KMS-11 (cell line): ENCODE measurements around the gene OR8G1.

Experiments used
- H2AFZ ChIP-seq: fragments of 200-600 bp; sonication (generic); 2 replicates; pipeline ENCODE4 v1.6.1; 2016; ENCODE audit warnings: antibody characterized with exemption, mixed run types, low read depth
- H3K27ac ChIP-seq: fragments of 200-600 bp; sonication (generic); 2 replicates; pipeline ENCODE4 v1.6.1; 2016; ENCODE audit warnings: mild to moderate bottlenecking, mixed run types
- H3K27me3 ChIP-seq: fragments of 200-600 bp; sonication (generic); 2 replicates; pipeline ENCODE4 v1.6.1; 2017; ENCODE audit warnings: mild to moderate bottlenecking, low read depth, mixed run types, moderate library complexity; ENCODE audit not compliant: insufficient read depth
- H3K36me3 ChIP-seq: fragments of 200-600 bp; sonication (generic); 2 replicates; pipeline ENCODE4 v1.6.1; 2017; ENCODE audit warnings: mild to moderate bottlenecking, mixed run types; ENCODE audit not compliant: insufficient read depth
- H3K4me1 ChIP-seq: fragments of 200-600 bp; sonication (generic); 2 replicates; pipeline ENCODE4 v1.6.1; 2016; ENCODE audit warnings: mild to moderate bottlenecking, low read depth, mixed run types; ENCODE audit not compliant: poor library complexity, severe bottlenecking
- H3K4me2 ChIP-seq: fragments of 200-600 bp; sonication (generic); 2 replicates; pipeline ENCODE4 v1.7.0; 2016; ENCODE audit warnings: mild to moderate bottlenecking, mixed run types
- H3K4me3 ChIP-seq: fragments of 200-600 bp; sonication (generic); IDR thresholded peaks from 2 replicates; pipeline ENCODE4 v1.6.1; 2017; ENCODE audit warnings: low read depth, low read length, mixed read lengths; ENCODE audit not compliant: insufficient read depth
- H3K79me2 ChIP-seq: fragments of 200-600 bp; sonication (generic); 2 replicates; pipeline ENCODE4 v1.6.1; 2016; ENCODE audit warnings: low read depth, mixed run types; ENCODE audit not compliant: insufficient read depth
- H3K9ac ChIP-seq: fragments of 200-600 bp; sonication (generic); 2 replicates; pipeline ENCODE4 v1.6.1; 2016; ENCODE audit warnings: mild to moderate bottlenecking, mixed run types
- H4K20me1 ChIP-seq: fragments of 200-600 bp; sonication (generic); 2 replicates; pipeline ENCODE4 v1.6.1; 2016; ENCODE audit warnings: mild to moderate bottlenecking, mixed run types; ENCODE audit not compliant: insufficient read depth
- CTCF ChIP-seq: fragments of 200-600 bp; sonication (generic); conservative IDR thresholded peaks from 2 replicates; pipeline ENCODE4 v1.6.1; 2017; ENCODE audit warnings: low read depth, mild to moderate bottlenecking, antibody characterized with exemption, low read length, moderate library complexity, mixed read lengths

Gene OR8G1

GRCh38 chr11:124240621-124241397 lies at the start of gene OR8G1:
TSS of gene OR8G1 (plus strand) at chr11:124241095. CDS start at chr11:124249676, 8,581 bp downstream.
- H3K36me3 ChIP-seq, result no peaks in the 10 kb centered on the region
- no peak within 1 kb of the TSS for H3K27ac ChIP-seq
- H3K9ac ChIP-seq, result no peak within 1 kb of the TSS
- TF ChIP-seq CTCF, result no peak
- H3K4me2 ChIP-seq, result no peak within 1 kb of the TSS
- no peak within 1 kb of the TSS for H2AFZ ChIP-seq
- no peaks in the 10 kb centered on the region for H3K27me3 ChIP-seq
- H4K20me1 ChIP-seq, result no peaks in the 10 kb centered on the region
- H3K79me2 ChIP-seq, result no peaks in the 10 kb centered on the region
- no peaks in the 10 kb centered on the region for H3K4me1 ChIP-seq
- H3K4me3 ChIP-seq, result no peak within 1 kb of the TSS

- Histone ChIP-seq H3K27ac (no peak overlapping the region), H3K36me3 (no peaks in the 10 kb centered on the region), H3K79me2 (no peaks in the 10 kb centered on the region), H3K27me3 (no peaks in the 10 kb centered on the region), H2AFZ (no peak overlapping the region), H3K4me2 (no peak overlapping the region), H3K4me1 (no peaks in the 10 kb centered on the region), H3K9ac (no peak overlapping the region), H3K4me3 (no peak overlapping the region), H4K20me1 (no peaks in the 10 kb centered on the region)
- no peak for TF ChIP-seq CTCF
These were observed 47.5 kb upstream of the OR8G1 start for GRCh38 chr11:124193221-124194010.

GRCh38 chr11:124194293-124195188 lies 46.4 kb upstream of the OR8G1 start:
- no peak overlapping the region for H3K4me3 ChIP-seq
- no peaks in the 10 kb centered on the region for H3K27me3 ChIP-seq
- no peak overlapping the region for H3K9ac ChIP-seq
- no peaks in the 10 kb centered on the region for H3K79me2 ChIP-seq
- no peaks in the 10 kb centered on the region for H3K4me1 ChIP-seq
- H3K36me3 ChIP-seq, result no peaks in the 10 kb centered on the region
- no peak overlapping the region for H2AFZ ChIP-seq
- TF ChIP-seq CTCF, result no peak
- no peaks in the 10 kb centered on the region for H4K20me1 ChIP-seq
- H3K27ac ChIP-seq, result no peak overlapping the region
- H3K4me2 ChIP-seq, result no peak overlapping the region

- Histone ChIP-seq H3K79me2 (no peaks in the 10 kb centered on the region), H3K27me3 (no peaks in the 10 kb centered on the region), H3K4me2 (no peak overlapping the region), H3K4me1 (no peaks in the 10 kb centered on the region), H3K9ac (no peak overlapping the region), H4K20me1 (no peaks in the 10 kb centered on the region), H3K36me3 (no peaks in the 10 kb centered on the region), H3K27ac (no peak overlapping the region), H2AFZ (no peak overlapping the region), H3K4me3 (no peak overlapping the region)
- TF ChIP-seq CTCF, result peak; percentile 54
These were observed 45.6 kb upstream of the OR8G1 start for GRCh38 chr11:124195189-124195734.
